ENCODE data around the gene CACNB1. TPM values are rescaled to one million over a fixed set of nuclear protein-coding genes. Genes with fewer than 3 reads are reported as not detected.

CACNB1 gene
- total RNA-seq, 1 experiment from 2014 or later: 20.0 TPM

GRCh38 chr17:39239640-39240314 is 42.3 kb upstream of the CACNB1 start:
- H3K4me2 ChIP-seq (ENCODE audit: insufficient read depth, insufficient read length, low read length): no peak overlapping the region
- DNase-seq: peak; percentile 95
- H3K4me3 Mint-ChIP-seq: peak overlapping the region; percentile 30 to 33; a peak in 4 of 5 replicates

More at GRCh38 chr17:39239640-39240314, 42.3 kb upstream of the CACNB1 start:
- H2BK15ac ChIP-seq (ENCODE audit: low read depth, low read length): no peak overlapping the region
- no peak overlapping the region; a peak in 2 of 7 replicates for H3K27ac Mint-ChIP-seq
- peaks cover 11 to 30% of the 10 kb centered on the region in 2 experiments for H3K4me1 Mint-ChIP-seq
- no peaks in the 10 kb centered on the region for H4K20me1 ChIP-seq (ENCODE audit: control insufficient read depth, insufficient read depth, insufficient read length)
- H3K4ac ChIP-seq (ENCODE audit: low read depth, low read length): no peak overlapping the region
- no peak overlapping the region for H2BK20ac ChIP-seq (ENCODE audit: low read depth, low read length, poor library complexity, severe bottlenecking)
- no peaks in the 10 kb centered on the region for H3K79me2 ChIP-seq (ENCODE audit: insufficient read depth, low read length)
- peaks cover 2% of the 10 kb centered on the region; the same call in 1 of the 2 replicates for H3K27me3 Mint-ChIP-seq (ENCODE audit: low read depth)
- H3K23me2 ChIP-seq (ENCODE audit: insufficient read length, low read depth, low read length, poor library complexity, severe bottlenecking): no peaks in the 10 kb centered on the region
- peak overlapping the region; percentile 47; the same call in 1 of the 2 replicates for H3K14ac ChIP-seq (ENCODE audit: insufficient read depth, low read length)
- H3K9ac ChIP-seq (ENCODE audit: extremely low read depth, insufficient read length, low read length): no peak overlapping the region
- H3K27ac ChIP-seq (ENCODE audit: insufficient read length, low read depth, low read length): no peak overlapping the region
- no peak overlapping the region for H3K23ac ChIP-seq (ENCODE audit: insufficient read length, low read depth, low read length)
- no peak overlapping the region for H4K5ac ChIP-seq (ENCODE audit: insufficient read length, low read depth, low read length)
- H2BK120ac ChIP-seq (ENCODE audit: low read depth, low read length, poor library complexity, severe bottlenecking): no peak overlapping the region
- no peak overlapping the region for H3T11ph ChIP-seq (ENCODE audit: low read length)
- H3K27me3 ChIP-seq (ENCODE audit: insufficient read depth, low read length): no peaks in the 10 kb centered on the region
- no peaks in the 10 kb centered on the region for H3K9me3 ChIP-seq (ENCODE audit: control insufficient read depth, low read depth, low read length)
- H3K56ac ChIP-seq (ENCODE audit: insufficient read length, low read depth, low read length): no peak overlapping the region
- H2BK5ac ChIP-seq (ENCODE audit: insufficient read length, low read length): no peak overlapping the region
- H4K8ac ChIP-seq (replicated peaks; ENCODE audit: insufficient read length, low read depth, low read length): no peak overlapping the region
- TF ChIP-seq, protein P1, sequence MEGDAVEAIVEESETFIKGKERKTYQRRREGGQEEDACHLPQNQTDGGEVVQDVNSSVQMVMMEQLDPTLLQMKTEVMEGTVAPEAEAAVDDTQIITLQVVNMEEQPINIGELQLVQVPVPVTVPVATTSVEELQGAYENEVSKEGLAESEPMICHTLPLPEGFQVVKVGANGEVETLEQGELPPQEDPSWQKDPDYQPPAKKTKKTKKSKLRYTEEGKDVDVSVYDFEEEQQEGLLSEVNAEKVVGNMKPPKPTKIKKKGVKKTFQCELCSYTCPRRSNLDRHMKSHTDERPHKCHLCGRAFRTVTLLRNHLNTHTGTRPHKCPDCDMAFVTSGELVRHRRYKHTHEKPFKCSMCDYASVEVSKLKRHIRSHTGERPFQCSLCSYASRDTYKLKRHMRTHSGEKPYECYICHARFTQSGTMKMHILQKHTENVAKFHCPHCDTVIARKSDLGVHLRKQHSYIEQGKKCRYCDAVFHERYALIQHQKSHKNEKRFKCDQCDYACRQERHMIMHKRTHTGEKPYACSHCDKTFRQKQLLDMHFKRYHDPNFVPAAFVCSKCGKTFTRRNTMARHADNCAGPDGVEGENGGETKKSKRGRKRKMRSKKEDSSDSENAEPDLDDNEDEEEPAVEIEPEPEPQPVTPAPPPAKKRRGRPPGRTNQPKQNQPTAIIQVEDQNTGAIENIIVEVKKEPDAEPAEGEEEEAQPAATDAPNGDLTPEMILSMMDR (conservative IDR thresholded peaks at IDR 0.05): peak; percentile 87
- H3K79me1 ChIP-seq (ENCODE audit: insufficient read depth, low read depth, low read length, poor library complexity, severe bottlenecking): no peaks in the 10 kb centered on the region
- H3K18ac ChIP-seq (ENCODE audit: insufficient read length, low read depth, low read length): peak overlapping the region; percentile 16
- H2BK12ac ChIP-seq (ENCODE audit: insufficient read length, low read depth, low read length): no peak overlapping the region
- no CpG with 5 or more reads among the region's 16 CpGs for whole genome bisulfite sequencing (ENCODE audit: extremely low coverage, insufficient read length, low lambda C conversion rate)
- no peak overlapping the region for H2AK5ac ChIP-seq (ENCODE audit: insufficient read length, low read length)
- H2AFZ ChIP-seq (ENCODE audit: low read length): no peak overlapping the region
- no peaks in the 10 kb centered on the region for H3K4me1 ChIP-seq (ENCODE audit: insufficient read depth, low read length)
- no peaks in the 10 kb centered on the region for H3K9me3 Mint-ChIP-seq
- no peak overlapping the region for H4K91ac ChIP-seq (ENCODE audit: insufficient read length, low read depth, low read length)
- H3K36me3 Mint-ChIP-seq (ENCODE audit: insufficient read depth in 1 of 3, low read depth in 3 of 3): no peaks in the 10 kb centered on the region

Measured in H9 (cell line).